ENCODE measurements around the gene LRRC27.
"Not testable (repeated sequence)": the region's sequence is repeated elsewhere in the genome, so short reads cannot be mapped to it uniquely, and the experiment has no call there.

LRRC27 gene

DNA sequence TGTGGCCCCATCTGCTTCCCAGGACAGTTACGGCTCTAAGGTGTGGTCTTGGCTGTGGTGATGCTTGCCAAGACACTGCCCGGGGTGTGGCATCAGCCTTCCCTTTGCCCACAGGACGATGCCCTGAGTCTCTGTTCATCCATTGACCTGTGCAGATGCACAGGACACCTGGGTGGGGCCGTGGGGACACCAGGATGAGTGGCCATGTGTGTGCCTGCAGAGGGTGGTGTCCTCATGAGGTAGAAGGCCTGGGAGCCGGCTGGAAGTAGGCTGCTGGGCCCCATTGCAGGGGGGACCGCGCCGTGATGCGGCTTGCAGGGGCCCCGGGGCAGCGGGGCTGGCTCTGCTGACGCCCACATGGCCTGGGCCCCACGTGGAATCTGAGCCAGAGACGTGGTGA is 42.6 kb downstream of the LRRC27 start:
- no peak for DNase-seq (ENCODE audit: low spot score)

DNA sequence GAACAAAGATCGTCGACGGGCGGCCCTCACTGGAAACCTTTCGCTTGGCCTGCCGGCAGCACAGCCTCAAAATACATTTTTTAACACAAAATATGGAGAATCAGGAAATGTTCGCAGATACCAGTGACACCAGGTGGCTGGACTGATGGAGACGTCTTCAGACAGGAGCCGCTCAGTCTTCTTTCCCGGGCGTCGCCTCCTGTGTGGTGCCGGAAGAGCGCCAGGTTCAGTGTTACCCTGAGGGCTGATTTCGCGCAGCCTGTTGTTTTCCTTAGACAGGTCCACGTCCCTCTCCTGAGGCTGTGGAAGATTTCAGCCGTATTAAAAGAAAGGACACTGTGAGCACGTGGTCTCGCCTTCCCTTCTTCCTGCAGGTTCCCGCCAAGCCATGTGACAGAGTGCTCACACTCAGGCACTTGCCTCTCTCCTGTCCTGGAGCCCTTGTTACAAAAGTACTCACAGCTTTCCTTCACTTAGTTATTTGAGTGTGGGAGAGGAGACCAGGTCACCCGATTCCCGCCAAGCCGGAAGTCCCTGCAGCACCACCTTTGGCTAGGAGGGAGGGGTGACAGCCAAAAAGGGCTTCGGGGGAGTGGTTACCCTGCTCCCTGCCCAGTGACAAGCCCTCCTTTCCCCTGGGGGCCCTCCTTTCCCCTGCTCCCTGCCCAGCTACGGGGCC is 43.3 kb downstream of the LRRC27 start:
- DNase-seq (ENCODE audit: low spot score), result no peak

DNA sequence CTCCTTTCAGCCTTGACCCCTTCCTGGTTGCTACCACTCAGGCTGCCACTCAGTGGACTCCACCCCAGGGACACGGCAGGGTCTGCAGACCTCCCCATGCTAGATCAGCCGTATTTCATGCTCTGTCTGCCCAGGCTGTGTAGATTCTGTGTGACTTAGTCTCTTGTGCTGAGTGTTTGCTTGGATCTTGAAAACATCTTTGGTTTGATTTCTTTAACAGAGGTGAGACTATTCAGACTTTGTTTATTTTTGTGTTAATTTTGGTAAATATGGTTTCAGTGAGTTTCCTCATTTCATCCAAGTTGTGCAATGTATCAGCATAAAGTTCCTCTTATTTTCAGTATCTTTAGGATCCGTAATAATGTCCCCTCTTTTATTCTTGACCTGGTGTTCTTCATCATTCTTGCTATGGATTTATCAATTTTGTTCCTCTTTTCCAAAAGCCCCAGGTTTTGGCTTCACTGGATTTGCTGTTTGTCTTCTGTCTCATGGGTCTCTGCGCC is 43.9 kb downstream of the LRRC27 start:
- no peak for DNase-seq (ENCODE audit: low spot score)

DNA sequence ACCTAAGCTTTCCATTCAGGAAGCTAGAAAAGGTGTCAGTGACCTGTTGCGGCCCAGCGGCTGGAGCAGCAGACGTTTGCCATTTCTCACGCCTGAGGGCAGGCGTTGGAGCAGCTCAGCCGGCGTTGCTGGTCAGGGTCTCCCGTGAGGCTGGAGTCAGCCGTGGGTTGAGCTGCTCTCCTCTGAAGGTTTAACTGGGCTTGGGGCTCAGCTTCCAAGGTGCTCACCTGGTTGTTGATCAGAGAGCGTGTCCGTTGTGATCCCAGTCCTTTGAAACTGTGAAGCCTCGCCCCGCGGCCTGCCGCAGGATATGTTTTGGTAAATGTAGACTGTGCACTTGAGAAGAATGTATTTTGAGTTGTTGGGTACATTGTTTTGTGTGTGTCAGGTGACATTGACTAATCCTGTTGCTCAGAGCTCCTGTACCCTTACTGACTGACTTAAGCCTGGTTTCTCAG is 44.4 kb downstream of the LRRC27 start:
- DNase-seq (ENCODE audit: low spot score), result no peak

DNA sequence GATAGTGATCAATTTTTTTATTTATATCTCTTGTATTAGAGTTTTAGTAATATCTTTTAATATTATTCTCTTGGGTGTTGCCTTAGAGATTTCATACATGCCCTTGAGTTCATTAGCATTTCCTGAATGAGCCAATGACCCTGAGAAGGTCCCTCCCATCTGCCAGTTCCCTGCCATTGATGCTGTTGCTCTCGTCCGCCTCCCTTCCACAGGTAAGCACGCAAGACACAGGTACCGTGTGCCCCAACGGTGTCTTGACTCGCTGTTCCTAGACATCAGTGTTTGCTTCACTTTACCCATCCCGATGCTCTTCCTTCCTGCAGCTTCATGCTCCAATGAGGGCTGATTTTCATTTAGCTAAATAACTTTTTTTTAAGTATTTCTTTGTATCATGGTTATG is 45.3 kb downstream of the LRRC27 start:
- no peak for DNase-seq (ENCODE audit: low spot score)

DNA sequence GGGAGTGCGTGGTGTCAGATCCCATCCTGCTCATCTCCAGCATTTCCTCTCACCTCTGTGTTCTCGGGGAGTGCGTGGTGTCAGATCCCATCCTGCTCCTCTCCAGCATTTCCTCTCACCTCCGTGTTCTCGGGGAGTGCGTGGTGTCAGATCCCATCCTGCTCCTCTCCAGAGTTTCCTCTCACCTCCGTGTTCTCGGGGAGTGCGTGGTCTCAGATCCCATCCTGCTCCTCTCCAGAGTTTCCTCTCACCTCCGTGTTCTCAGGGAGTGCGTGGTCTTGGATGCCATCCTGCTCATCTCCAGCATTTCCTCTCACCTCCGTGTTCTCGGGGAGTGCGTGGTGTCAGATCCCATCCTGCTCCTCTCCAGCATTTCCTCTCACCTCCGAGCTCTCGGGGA is 47.0 kb downstream of the LRRC27 start:
- DNase-seq (ENCODE audit: low spot score), result not testable (repeated sequence)

DNA sequence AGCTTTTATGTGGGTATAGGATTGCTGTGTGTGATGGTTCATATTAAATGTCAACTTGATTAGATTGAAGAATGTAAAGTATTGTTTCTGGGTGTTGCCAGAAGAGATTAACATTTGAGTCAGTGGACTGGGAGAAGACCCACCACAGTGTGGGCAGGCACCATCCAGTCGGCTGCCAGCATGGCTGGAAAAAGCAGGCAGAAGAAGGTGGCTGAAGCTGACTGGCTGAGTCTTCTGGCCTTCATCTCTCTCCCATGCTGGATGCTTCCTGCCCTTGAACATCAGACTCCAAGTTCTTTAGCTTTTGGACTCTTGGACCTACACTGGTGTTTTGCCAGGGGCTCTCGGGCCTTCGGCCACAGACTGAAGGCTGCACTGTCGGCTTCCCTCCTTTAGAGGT is 49.0 kb downstream of the LRRC27 start:
- not testable (repeated sequence) for DNase-seq (ENCODE audit: low spot score)

DNA sequence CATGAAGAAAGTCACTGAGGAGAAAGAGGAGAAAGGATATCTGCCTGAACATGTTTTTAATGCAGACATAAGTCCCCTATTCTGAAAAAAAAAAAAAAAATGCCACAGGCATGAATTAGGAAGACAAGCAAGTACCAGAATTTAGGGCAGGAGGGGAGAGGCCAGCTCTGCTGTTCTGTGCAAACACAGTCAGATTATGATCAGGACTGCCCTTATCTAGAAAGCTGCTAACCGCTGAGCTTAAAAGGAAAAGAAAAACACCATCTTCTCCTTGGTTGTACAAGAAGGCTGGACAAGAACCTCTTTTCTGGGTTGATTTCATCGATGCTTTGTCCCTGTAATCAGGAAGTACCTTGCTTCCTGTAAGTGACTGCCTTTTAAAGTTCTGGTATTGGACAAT is 49.7 kb downstream of the LRRC27 start:
- no peak for DNase-seq (ENCODE audit: low spot score)

DNA sequence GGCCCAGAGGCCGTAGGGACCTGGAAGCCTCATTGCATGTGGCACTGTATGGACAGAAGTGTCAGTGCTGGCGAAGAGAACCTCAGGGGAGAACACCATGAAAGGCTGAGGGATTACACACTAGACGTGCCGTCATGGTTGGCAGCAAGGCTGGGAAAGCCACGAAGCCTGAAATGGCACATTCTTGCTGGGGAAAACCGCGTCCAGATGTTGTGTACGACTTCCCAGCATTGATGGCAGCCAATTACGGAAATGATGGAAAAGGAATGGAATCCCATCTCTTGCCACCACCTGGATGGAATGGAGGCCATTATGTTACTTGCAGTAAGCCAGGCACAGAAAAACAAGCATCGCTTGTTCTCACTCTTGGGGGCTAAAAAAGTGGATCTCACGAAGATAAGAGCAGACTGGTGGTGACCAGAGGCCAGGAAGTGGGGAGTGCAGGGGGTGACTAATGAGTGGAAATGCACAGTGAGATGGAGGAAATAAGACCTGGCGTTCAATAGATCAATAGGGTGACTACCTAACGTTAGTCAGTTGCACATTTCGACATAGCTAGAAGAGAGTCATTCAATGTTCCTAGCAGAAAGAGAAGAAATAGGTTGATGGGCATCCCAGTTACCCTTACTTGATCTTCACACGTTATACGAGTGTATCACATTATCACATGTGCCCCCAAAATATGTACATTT is 50.4 kb downstream of the LRRC27 start:
- no peak for DNase-seq (ENCODE audit: low spot score)

DNA sequence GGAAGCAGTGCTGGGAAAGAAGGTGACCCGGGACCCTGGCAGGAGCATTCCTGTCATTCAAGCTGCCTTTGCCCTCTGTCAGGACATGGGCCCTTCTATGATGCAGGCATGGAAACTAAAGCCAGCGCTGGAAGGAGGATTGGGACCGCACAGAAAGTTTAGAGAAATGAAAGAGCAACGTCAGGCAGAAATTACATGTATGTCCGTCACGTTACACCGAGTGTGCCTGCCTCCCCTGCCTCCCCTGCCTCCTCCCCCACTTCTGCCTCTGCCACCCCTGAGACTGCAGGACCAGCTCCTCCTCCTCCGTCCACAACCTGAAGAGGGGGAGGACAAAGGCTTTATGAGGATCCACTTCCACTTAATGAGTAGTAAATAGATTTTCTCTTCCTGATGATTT is 51.1 kb downstream of the LRRC27 start:
- no peak for DNase-seq (ENCODE audit: low spot score)

DNA sequence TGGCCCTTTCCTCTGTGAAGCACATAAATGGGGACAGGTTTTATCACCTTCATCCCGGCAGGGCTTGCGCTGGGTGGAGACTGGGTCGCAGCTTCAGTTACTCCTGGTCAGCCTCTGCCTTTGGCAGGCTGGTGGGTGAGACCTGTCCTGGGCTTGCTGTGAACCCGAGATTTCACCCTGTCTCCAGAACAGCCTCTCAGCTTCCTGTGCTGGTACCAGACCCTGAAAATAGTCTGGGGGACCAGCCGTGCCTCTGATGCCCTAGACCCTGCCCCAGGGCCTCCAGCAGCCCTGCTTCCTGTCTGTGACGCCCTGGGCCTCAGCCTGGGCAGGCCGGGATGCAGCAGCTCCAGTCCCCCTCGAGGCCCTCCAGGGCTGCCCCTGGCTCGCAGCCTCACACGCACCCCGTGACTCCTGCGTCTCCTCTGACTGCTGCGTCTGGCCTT is 51.8 kb downstream of the LRRC27 start:
- no peak for DNase-seq (ENCODE audit: low spot score)

DNA sequence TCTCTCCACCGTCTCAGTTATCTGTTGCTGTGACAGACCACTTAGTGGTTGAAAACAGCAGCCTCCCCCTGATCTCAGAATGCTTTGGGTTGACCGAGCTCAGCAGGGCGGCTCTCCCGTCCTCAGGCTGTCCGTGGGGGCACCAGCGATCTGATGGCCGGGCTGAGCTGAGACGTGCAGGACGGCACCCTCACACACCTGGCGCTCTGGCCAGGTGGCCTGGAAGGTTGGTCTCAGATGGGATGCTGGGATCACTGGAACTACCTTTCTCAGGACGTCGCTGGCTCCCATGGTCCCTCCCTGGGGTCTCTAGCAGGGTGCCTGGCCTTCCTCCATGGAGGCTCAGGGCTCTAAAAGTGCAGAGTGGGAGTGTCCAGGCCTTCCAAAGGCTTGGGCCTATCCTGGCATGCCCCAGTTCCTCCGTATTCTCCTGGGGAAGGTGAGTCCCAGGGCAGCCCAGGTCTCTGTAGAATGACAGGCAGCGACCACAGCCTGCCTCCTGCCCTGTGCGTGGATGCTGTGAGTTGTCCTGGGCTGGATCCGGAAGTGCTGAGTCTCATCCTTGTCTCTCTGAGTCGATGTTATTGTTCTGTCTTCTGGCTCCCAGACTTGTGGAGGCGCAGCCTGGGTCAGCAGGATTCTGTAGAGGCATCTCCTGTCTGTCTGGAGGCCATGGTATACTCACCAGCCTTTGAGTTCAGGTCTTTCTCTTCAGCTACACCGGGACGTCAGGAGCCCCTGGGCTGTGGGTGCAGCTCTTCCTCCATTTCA is 52.8 kb downstream of the LRRC27 start:
- DNase-seq (ENCODE audit: low spot score), result no peak

DNA sequence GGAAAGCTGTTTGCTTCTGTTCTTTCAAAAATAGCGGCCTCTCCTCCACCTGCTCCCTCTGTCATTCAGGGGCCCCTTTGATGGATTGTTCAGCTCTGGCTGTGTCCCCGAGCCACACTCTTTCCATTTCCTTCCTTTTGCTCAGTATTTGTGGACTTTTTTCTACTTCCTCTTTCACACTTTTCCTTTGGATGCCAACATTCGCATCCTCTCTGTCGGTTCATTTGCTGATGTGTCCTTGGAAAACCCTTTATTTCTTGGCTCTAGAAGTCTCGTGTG is 53.3 kb downstream of the LRRC27 start:
- DNase-seq (ENCODE audit: low spot score), result no peak

DNA sequence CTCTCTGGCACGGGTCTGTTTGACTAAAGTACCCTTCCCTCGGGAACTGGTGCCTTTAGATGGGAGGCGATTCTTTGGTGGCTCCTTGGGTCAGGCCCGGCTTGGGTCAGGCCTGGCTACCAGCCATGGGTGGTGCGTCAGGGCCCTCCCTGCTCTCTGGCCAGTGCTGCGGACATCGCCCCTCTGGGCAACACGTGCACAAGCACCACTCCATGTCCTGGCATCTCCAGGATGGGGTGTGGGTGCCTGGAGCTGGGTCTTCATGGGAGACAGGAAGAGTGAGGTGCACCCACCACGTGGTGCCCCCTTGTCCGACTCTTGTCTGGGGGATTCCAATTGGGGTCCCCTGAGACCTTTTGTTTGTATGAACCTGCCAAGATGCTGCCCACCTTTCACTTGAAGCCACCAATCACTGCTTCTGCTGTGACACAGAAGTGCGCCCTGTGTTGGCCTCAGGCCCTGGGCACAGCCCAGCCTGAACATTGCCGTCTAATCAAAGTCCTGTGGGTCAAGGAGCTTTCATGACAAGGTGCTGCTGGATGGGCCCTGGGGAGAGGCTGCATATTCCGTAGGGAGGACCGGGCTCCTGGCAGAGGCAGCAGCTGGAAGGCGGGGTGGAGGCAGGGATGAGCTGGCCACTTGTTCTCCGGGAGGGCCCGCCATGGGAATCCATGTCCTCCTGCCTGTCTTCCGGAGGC is 53.9 kb downstream of the LRRC27 start:
- no peak for DNase-seq (ENCODE audit: low spot score)

DNA sequence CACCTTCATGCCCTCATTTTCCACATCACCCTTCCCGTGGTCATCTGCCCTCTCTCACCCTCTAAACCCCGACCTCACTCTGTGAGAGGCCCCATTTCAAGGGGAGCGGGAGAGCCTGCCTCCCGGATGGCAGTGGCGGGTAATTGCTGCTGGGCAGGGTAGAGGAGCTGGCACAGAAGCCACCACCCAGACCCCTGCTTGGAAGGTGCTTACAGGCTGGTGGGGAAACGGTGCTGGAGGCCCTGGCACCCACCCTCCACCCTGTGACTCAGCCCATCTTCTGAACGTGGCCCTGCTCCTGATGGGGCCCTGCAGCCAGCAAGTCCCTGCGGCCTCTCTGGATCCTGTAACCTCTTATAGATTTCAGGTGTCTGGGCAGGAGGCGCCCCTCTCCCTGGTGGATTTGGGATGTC is 54.4 kb downstream of the LRRC27 start:
- no peak for DNase-seq (ENCODE audit: low spot score)

DNA sequence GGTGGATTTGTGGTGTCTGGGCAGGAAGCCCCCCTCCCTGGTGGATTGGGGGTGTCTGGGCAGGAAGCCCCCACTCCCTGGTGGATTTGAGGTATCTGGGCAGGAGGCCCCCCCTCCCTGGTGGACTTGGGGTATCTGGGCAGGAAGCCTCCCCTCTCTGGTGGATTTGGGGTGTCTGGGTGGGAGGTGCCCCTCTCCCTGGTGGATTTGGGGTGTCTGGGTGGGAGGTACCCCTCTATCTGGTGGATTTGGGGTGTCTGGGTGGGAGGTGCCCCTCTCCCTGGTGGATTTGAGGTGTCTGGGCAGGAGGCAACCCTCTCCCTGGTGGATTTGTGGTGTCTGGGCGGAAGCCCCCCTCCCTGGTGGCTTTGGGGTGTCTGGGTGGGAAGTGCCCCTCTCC is 54.9 kb downstream of the LRRC27 start:
- DNase-seq (ENCODE audit: low spot score), result not testable (repeated sequence)

DNA sequence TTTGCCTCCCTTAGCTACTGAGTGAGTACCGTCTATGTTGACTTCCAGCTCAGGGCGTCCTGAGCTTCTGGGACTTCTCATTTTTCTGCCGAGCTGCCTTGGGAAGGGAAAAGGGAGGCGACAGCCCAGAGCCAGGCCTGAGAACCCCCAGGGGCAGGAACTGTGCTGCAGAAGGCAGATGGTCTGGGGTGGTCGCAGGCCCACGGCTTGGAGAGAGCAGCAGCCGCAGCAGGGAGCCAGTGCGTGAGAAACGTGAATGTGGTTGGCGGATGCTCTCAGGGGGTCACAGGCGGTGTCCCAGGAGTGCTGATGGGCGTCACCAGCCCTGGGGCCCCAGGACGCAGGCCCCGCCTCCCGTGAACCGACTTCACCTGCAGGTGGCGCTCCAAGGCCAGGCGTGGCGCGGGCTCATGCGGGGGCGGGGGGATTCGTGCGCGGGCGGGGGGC is 55.8 kb downstream of the LRRC27 start:
- no peak for DNase-seq (ENCODE audit: low spot score)

DNA sequence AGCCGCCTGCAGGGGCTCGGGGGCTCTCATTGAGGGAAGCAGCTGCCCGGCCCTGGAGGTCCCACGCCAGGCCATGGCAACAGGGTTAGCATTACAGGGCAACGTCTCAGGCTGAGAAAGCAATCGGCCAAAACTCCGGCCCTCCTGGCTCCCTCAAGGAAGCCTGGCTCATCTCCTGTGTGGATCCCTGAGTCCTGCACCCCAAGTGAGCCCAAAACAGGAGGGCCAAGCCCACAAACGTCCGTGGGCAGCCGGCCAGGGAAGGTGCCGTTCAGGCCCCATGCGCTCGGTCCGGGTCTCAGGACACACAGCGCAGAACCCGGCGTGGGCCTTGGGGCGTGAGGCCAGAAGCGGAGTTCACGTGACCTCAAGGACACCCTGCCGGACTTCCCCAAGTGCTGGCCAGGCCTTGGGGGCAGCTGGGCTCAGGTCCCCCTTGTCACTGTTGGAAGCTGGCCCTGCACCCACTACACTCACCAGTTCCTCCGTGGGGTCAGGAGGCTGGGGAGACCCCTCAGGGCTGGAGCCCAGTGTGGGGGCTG is 57.0 kb downstream of the LRRC27 start:
- no peak for DNase-seq (ENCODE audit: low spot score)

DNA sequence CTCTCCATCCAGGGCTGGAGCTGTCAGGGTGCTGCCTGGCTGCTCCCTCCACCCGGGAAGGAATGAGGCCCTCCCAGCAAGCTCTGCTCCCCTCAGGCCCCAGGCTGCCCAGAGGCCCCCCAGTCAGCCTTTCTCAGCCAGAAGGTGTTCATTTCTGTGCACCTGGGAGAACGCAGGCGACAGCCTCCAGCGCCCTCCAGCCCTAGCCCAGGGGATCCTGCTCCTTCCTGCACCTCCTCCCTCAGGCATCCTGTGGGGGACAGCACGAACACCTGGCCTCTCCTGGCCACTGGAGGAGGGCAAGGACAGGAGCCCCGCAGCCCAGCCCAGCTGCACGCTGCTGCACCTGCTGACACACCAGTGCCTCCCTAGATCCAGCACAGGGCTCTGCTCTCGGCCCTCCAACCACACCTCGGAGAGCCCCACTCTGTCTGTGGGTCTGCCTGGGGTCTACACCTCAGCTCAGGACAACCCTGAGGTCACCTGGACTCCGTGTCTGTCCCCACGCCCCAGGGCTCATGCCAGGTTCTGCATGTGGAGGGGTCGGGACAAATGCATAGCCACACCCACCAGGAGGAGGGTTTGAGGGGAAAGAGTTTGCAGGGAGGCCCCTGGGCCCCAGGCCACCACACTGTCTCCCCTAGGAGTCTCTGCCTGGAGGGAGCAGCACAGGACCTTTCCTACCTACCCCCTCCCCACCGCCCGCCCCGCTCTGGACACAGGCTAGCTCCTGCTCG is 57.6 kb downstream of the LRRC27 start:
- DNase-seq (ENCODE audit: low spot score), result no peak

DNA sequence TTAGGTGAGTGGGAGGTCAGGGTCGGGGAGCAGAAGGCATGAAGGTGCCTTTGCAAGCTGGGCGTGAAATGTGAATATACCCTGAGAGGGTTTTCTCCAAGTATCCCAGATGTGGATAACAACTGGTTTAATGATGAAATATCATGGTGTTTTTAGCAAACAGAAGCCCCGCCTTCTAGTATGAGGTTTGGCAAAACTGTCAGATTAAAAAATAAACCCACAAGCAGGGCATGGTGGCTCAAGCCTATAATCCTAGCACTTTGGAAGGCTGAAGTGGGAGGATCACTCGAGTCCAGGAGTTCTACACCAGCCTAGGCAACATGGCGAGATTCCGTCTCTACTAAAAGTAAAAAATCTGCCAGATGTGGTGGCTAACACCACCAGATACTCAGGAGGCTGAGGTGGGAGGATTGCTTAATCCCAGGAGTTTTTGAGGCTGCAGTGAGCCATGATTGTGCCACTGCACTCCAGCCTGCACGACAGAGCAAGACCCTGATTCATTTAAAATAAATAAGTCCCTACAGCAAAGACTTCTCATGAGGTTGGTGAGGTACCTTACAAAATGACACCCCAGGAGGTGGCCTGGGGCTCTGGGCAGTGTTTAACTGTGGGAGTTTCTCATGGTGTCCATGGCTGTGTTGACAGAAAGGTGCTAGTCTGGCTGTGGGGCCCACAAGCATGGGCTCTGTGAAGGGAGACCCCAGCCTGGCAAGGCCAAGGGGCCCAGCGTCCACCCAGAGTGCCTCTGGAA is 58.4 kb downstream of the LRRC27 start:
- DNase-seq (ENCODE audit: low spot score), result no peak

Measured in hematopoietic multipotent progenitor cell treated with erythropoietin and hydrocortisone succinate and interleukin-3 and kit ligand, for 17 days (in vitro differentiated cells).